Endothelial cell of umbilical vein (primary cell): ENCODE data around the gene TM4SF18. TPM values are rescaled to one million over a fixed set of nuclear protein-coding genes. Genes with fewer than 3 reads are reported as not detected.
A peak's percentile ranks its signal among the peaks of the same experiment; 100 is the strongest.

Experiments
- BruUV-seq: library from RNA; stranded (reverse); fragments of 400-500 nt; replicated peaks from 2 replicates; lab custom pipeline; 2021; lab: Mats Ljungman, UMichigan
- CTCF ChIA-PET: fragments of 300-600, 350-600 bp; sonication (Branson Sonifier 250); formaldehyde crosslinking; loops from one replicate; lab custom pipeline; 2021; ENCODE audit warnings: antibody characterized with exemption, inconsistent platforms; lab: Charles Lee
- POLR2A ChIA-PET: fragments of 300-600, 350-600 bp; sonication (Branson Sonifier 250); formaldehyde crosslinking; loops from one replicate; lab custom pipeline; 2021; ENCODE audit warnings: antibody characterized with exemption, inconsistent platforms; lab: Charles Lee
- DNase-seq: peaks from one replicate; pipeline ENCODE4 v3.0.0-alpha.2; 2011; ENCODE audit warnings: low read depth, low spot score
- FAIRE-seq: peaks from 2 replicates; lab custom pipeline; 2011; peaks lifted over from hg19 to GRCh38; lab: Jason Lieb, UNC
- H2AFZ ChIP-seq: 2 replicates; pipeline ENCODE4 v1.6.0; 2012; ENCODE audit warnings: low read depth, low read length, control low read depth, inconsistent platforms
- H3K27ac ChIP-seq: 2 replicates; pipeline ENCODE4 v1.5.1; 2011; ENCODE audit warnings: low read depth, mild to moderate bottlenecking, control low read depth, low read length, moderate library complexity; ENCODE audit not compliant: insufficient read depth
- H3K27me3 ChIP-seq, 2 experiments: 2 replicates each; pipeline versions ENCODE4 v1.6.0 to v1.6.1; 2011; ENCODE audit warnings: low read length in 2 of 2, mixed read lengths in 1 of 2; ENCODE audit not compliant: control insufficient read depth in 2 of 2, insufficient read depth in 2 of 2
- H3K36me3 ChIP-seq, 2 experiments: 2 replicates in 1 of 2; 3 replicates in 1 of 2; pipeline ENCODE4 v1.5.1; 2011; ENCODE audit warnings: low read length in 2 of 2, mild to moderate bottlenecking in 1 of 2, moderate library complexity in 1 of 2; ENCODE audit not compliant: control insufficient read depth in 2 of 2, insufficient read depth in 2 of 2; ENCODE audit errors: extremely low read depth in 1 of 2
- H3K4me1 ChIP-seq: 3 replicates; pipeline ENCODE4 v1.5.1; 2011; ENCODE audit warnings: mild to moderate bottlenecking, low read length; ENCODE audit not compliant: control insufficient read depth, insufficient read depth; ENCODE audit errors: extremely low read depth
- H3K4me2 ChIP-seq: 2 replicates; pipeline ENCODE4 v1.6.1; 2011; ENCODE audit warnings: low read length, control low read depth, mixed read lengths; ENCODE audit not compliant: insufficient read depth
- H3K4me3 ChIP-seq, 3 experiments: fragments of 200-600 bp in 1 of 3; sonication (generic), shearing (Covaris generic) in 1 of 3; replicated peaks in 1 of 3; 2 replicates each; pipeline ENCODE4 v1.5.1; 2011 to 2016; ENCODE audit warnings: control low read depth in 3 of 3, low read length in 3 of 3, mild to moderate bottlenecking in 2 of 3, inconsistent platforms in 1 of 3, low read depth in 1 of 3, moderate library complexity in 1 of 3; ENCODE audit not compliant: insufficient read depth in 1 of 3
- H3K79me2 ChIP-seq: 2 replicates; pipeline ENCODE4 v1.6.0; 2012; ENCODE audit warnings: low read length, inconsistent platforms; ENCODE audit not compliant: control insufficient read depth, insufficient read depth
- H3K9ac ChIP-seq: replicated peaks from 2 replicates; pipeline ENCODE3; 2011; ENCODE audit warnings: low read length, control low read depth; ENCODE audit not compliant: insufficient read depth; ENCODE audit errors: extremely low read depth
- H3K9me1 ChIP-seq: replicated peaks from 3 replicates; pipeline ENCODE4 v1.6.0; 2011; ENCODE audit warnings: mild to moderate bottlenecking, low read length; ENCODE audit not compliant: control insufficient read depth, insufficient read depth; ENCODE audit errors: extremely low read depth
- H3K9me3 ChIP-seq: replicated peaks from 2 replicates; pipeline ENCODE4 v1.5.1; 2012; ENCODE audit warnings: low read length, inconsistent platforms; ENCODE audit not compliant: control insufficient read depth, insufficient read depth
- H4K20me1 ChIP-seq: replicated peaks from 2 replicates; pipeline ENCODE3; 2011; ENCODE audit warnings: mild to moderate bottlenecking, low read length; ENCODE audit not compliant: control insufficient read depth, insufficient read depth; ENCODE audit errors: extremely low read depth
- EZH2 ChIP-seq: IDR thresholded peaks from 2 replicates; pipeline ENCODE4 v1.6.1; 2012; ENCODE audit warnings: borderline replicate concordance, low read depth, mild to moderate bottlenecking, moderate library complexity, low read length, inconsistent platforms; ENCODE audit not compliant: severe bottlenecking
- FOS ChIP-seq: IDR thresholded peaks from 2 replicates; pipeline ENCODE4 v1.6.1; 2011; ENCODE audit warnings: mild to moderate bottlenecking, low read length, moderate library complexity, borderline replicate concordance; ENCODE audit not compliant: insufficient read depth
- MAX ChIP-seq: IDR thresholded peaks from 2 replicates; pipeline ENCODE4 v1.6.1; 2011; ENCODE audit not compliant: insufficient read depth, insufficient read length
- POLR2AphosphoS5 ChIP-seq: IDR thresholded peaks from 2 replicates; pipeline ENCODE4 v1.6.1; 2012; ENCODE audit warnings: low read depth, mild to moderate bottlenecking, control low read depth, low read length, moderate library complexity; ENCODE audit not compliant: insufficient read depth
- dilution Hi-C: fragments of 300-500 bp; cut with MboI; formaldehyde crosslinking; loops from one replicate; pipeline ENCODE4 v1.15.0; 2019; ENCODE audit warnings: low sequenced_read_pairs; ENCODE audit not compliant: extremely low pct_ligation_motif_present
- intact Hi-C: fragments of 100-400 bp; cut with micrococcal nuclease; formaldehyde crosslinking; loops from one replicate; pipeline ENCODE4 v1.10.0; 2022
- polyA plus RNA-seq, 4 experiments: library from polyadenylated mRNA; depleted of rRNA in 3 of 4; stranded (reverse) in 3 of 4; unstranded in 1 of 4; fragments of >200 nt; gene quantifications; 2 replicates each; pipeline versions ENCODE4 v1.2.1 to v1.2.3, GENCODE V29; 2011 to 2012; ENCODE audit warnings: missing spikeins in 1 of 4
- total RNA-seq: library from RNA; stranded (reverse); gene quantifications from 2 replicates; pipeline ENCODE4 v1.2.3, GENCODE V29; 2021

The TM4SF18 gene
- total and polyA plus RNA-seq, 2 donors (not counting 3 experiments of a cell fraction or from before 2014, with no cell fraction given), result 158 to 163 TPM

- TF ChIP-seq MAX (no peak), POLR2AphosphoS5 (no peak)
- no peaks in the 10 kb centered on the region for H4K20me1 ChIP-seq
- H3K9me1 ChIP-seq, result no peaks in the 10 kb centered on the region
- dilution Hi-C loops, result no loop called here
- no peak overlapping the region for H2AFZ ChIP-seq
- peak overlapping the region; percentile 90 for H3K27ac ChIP-seq
- peaks cover 67% of the 10 kb centered on the region for H3K4me1 ChIP-seq
- FAIRE-seq (no peak), DNase-seq (peak; percentile 20)
- H3K4me2 ChIP-seq, result peak overlapping the region; percentile 94
- H3K36me3 ChIP-seq, result peaks cover 14 to 29% of the 10 kb centered on the region in 2 experiments
- peak overlapping the region; percentile 97 for H3K9ac ChIP-seq
- BruUV-seq, result no TSS peak
- H3K9me3 ChIP-seq, result no peaks in the 10 kb centered on the region
- peaks cover 55% of the 10 kb centered on the region for H3K79me2 ChIP-seq
- peak overlapping the region; percentile 81 to 98 (median 93) for H3K4me3 ChIP-seq
- ChIA-PET POLR2A (interaction anchor here (0.7 to 6.6 kb wide), 2 partner anchors 27 to 104 kb away, joined by 3 to 41 read pairs; no protein-coding TSS in a partner anchor), CTCF (interaction anchor here (1.0 to 9.7 kb wide), 5 partner anchors 95 to 419 kb away, joined by 3 to 125 read pairs (median 5); no protein-coding TSS in a partner anchor)
- no peaks in the 10 kb centered on the region for H3K27me3 ChIP-seq
- intact Hi-C loops, result loop anchor here (5.0 to 10.0 kb wide), 3 partner anchors 242 to 420 kb away; partner anchors contain the start of gene WWTR1
These were observed 41.5 kb upstream of the TM4SF18 start for GRCh38 chr3:149374793-149375500.

GRCh38 chr3:149374391-149374790 lies 41.0 kb upstream of the TM4SF18 start:
- CTCF ChIA-PET, result interaction anchor here (1.0 to 9.7 kb wide), 4 partner anchors 43 to 115 kb away, joined by 3 to 125 read pairs (median 8); no protein-coding TSS in a partner anchor

More at GRCh38 chr3:149374391-149374790, 41.0 kb upstream of the TM4SF18 start:
- Histone ChIP-seq H3K9me1 (no peaks in the 10 kb centered on the region), H3K4me2 (peak overlapping the region; percentile 94), H3K4me1 (peaks cover 73% of the 10 kb centered on the region), H3K36me3 (peaks cover 17 to 35% of the 10 kb centered on the region in 2 experiments), H3K9ac (peak overlapping the region; percentile 97), H2AFZ (no peak overlapping the region), H3K4me3 (peak overlapping the region; percentile 81 to 98 (median 93)), H4K20me1 (no peaks in the 10 kb centered on the region), H3K27ac (peak overlapping the region; percentile 90), H3K79me2 (peaks cover 57% of the 10 kb centered on the region), H3K27me3 (no peaks in the 10 kb centered on the region), H3K9me3 (no peaks in the 10 kb centered on the region)
- dilution Hi-C loops, result no loop called here
- FAIRE-seq (no peak), DNase-seq (peak; percentile 38)
- intact Hi-C loops, result loop anchor here (5.0 to 10.0 kb wide), 2 partner anchors 283 to 420 kb away; partner anchors contain the start of gene WWTR1
- POLR2A ChIA-PET, result interaction anchor here (6.6 kb wide), 1 partner anchor 105 kb away, joined by 41 read pairs; no protein-coding TSS in a partner anchor
- no TSS peak for BruUV-seq
- TF ChIP-seq MAX (no peak), FOS (no peak), EZH2 (no peak)
